ENCODE data around the gene ROBO2.

The ROBO2 gene

GRCh38 chr3:77182341-77182740 is 142.4 kb downstream of the ROBO2 start:
- H3K36me3 ChIP-seq (replicated peaks), result no peaks in the 10 kb centered on the region
- no peak for DNase-seq
- no peaks in the 10 kb centered on the region for H3K27me3 ChIP-seq (replicated peaks)
- TF ChIP-seq CTCF (IDR thresholded peaks at IDR 0.05; ENCODE audit: low read depth, low read length, missing control alignments), result no peak
- H3K27ac ChIP-seq, result no peak overlapping the region
- in situ Hi-C loops (cut with HindIII; ENCODE audit: low pct_ligation_motif_present, low sequenced_read_pairs), result no loop called here
- no peak overlapping the region for H3K4me3 ChIP-seq (ENCODE audit: low read depth, low read length)

- no peak overlapping the region for H3K4me3 ChIP-seq (ENCODE audit: low read depth, low read length)
- DNase-seq, result no peak
- TF ChIP-seq CTCF (IDR thresholded peaks at IDR 0.05; ENCODE audit: low read depth, low read length, missing control alignments), result no peak
- in situ Hi-C loops (cut with HindIII; ENCODE audit: low pct_ligation_motif_present, low sequenced_read_pairs), result no loop called here
- no peak overlapping the region for H3K27ac ChIP-seq
- H3K36me3 ChIP-seq (replicated peaks), result no peaks in the 10 kb centered on the region
- H3K27me3 ChIP-seq (replicated peaks), result no peaks in the 10 kb centered on the region
Measured at GRCh38 chr3:77186319-77186718, 146.4 kb downstream of the ROBO2 start.

- H3K27ac ChIP-seq, result no peak overlapping the region
- H3K4me3 ChIP-seq (ENCODE audit: low read depth, low read length), result no peak overlapping the region
- no peak for TF ChIP-seq CTCF (IDR thresholded peaks at IDR 0.05; ENCODE audit: low read depth, low read length, missing control alignments)
- H3K27me3 ChIP-seq (replicated peaks), result no peaks in the 10 kb centered on the region
- H3K36me3 ChIP-seq (replicated peaks), result no peaks in the 10 kb centered on the region
- no peak for DNase-seq
- in situ Hi-C loops (cut with HindIII; ENCODE audit: low pct_ligation_motif_present, low sequenced_read_pairs), result no loop called here
Measured at GRCh38 chr3:77186728-77187127, 146.8 kb downstream of the ROBO2 start.

GRCh38 chr3:77188210-77188609 is 148.3 kb downstream of the ROBO2 start:
- in situ Hi-C loops (cut with HindIII; ENCODE audit: low pct_ligation_motif_present, low sequenced_read_pairs), result no loop called here
- DNase-seq, result no peak
- no peak for TF ChIP-seq CTCF (IDR thresholded peaks at IDR 0.05; ENCODE audit: low read depth, low read length, missing control alignments)
- H3K27me3 ChIP-seq (replicated peaks), result no peaks in the 10 kb centered on the region
- no peak overlapping the region for H3K4me3 ChIP-seq (ENCODE audit: low read depth, low read length)
- H3K27ac ChIP-seq, result no peak overlapping the region
- H3K36me3 ChIP-seq (replicated peaks), result no peaks in the 10 kb centered on the region

- no peak for TF ChIP-seq CTCF (IDR thresholded peaks at IDR 0.05; ENCODE audit: low read depth, low read length, missing control alignments)
- Histone ChIP-seq H3K27ac (no peak overlapping the region), H3K4me3 (ENCODE audit: low read depth, low read length) (no peak overlapping the region), H3K36me3 (replicated peaks) (no peaks in the 10 kb centered on the region), H3K27me3 (replicated peaks) (no peaks in the 10 kb centered on the region)
- in situ Hi-C loops (cut with HindIII; ENCODE audit: low pct_ligation_motif_present, low sequenced_read_pairs), result no loop called here
- no peak for DNase-seq
Measured at GRCh38 chr3:77189258-77189657, 149.4 kb downstream of the ROBO2 start.

- TF ChIP-seq CTCF (IDR thresholded peaks at IDR 0.05; ENCODE audit: low read depth, low read length, missing control alignments), result no peak
- no peak for DNase-seq
- in situ Hi-C loops (cut with HindIII; ENCODE audit: low pct_ligation_motif_present, low sequenced_read_pairs), result no loop called here
Measured at GRCh38 chr3:77189684-77190083, 149.8 kb downstream of the ROBO2 start.

More at GRCh38 chr3:77189684-77190083, 149.8 kb downstream of the ROBO2 start:
- Histone ChIP-seq H3K27me3 (replicated peaks) (no peaks in the 10 kb centered on the region), H3K4me3 (ENCODE audit: low read depth, low read length) (no peak overlapping the region), H3K36me3 (replicated peaks) (no peaks in the 10 kb centered on the region), H3K27ac (no peak overlapping the region)
